Skeletal muscle tissue (tissue), 4 donors: ENCODE results near the gene DENND4C. TPM values are rescaled to one million over a fixed set of nuclear protein-coding genes. Genes with fewer than 3 reads are reported as not detected.
"Not testable (repeated sequence)": the region's sequence is repeated elsewhere in the genome, so short reads cannot be mapped to it uniquely, and the experiment has no call there.

Experiments
- H3K27ac ChIP-seq: one replicate; pipeline ENCODE4 v1.7.0; 2013; ENCODE audit warnings: mild to moderate bottlenecking, low read depth, low read length, inconsistent platforms
- H3K27me3 ChIP-seq, 3 donors: one replicate each; pipeline ENCODE4 v1.7.0; 2013; ENCODE audit warnings: low read length in 3 of 3; ENCODE audit not compliant: control insufficient read depth in 3 of 3, insufficient read depth in 3 of 3
- H3K36me3 ChIP-seq, 3 donors: one replicate each; pipeline ENCODE4 v1.7.0; 2013; ENCODE audit warnings: low read length in 3 of 3; ENCODE audit not compliant: control insufficient read depth in 3 of 3, insufficient read depth in 3 of 3
- H3K4me1 ChIP-seq, 3 donors: one replicate each; pipeline ENCODE4 v1.7.0; 2013; ENCODE audit warnings: low read length in 3 of 3, mild to moderate bottlenecking in 3 of 3; ENCODE audit not compliant: control insufficient read depth in 3 of 3, insufficient read depth in 3 of 3
- H3K4me3 ChIP-seq, 3 donors: one replicate each; pipeline ENCODE4 v1.7.0; 2013; ENCODE audit warnings: low read length in 3 of 3
- H3K9ac ChIP-seq, 3 donors: one replicate each; pipeline ENCODE4 v1.7.0; 2013; ENCODE audit warnings: low read length in 3 of 3, mild to moderate bottlenecking in 3 of 3, moderate library complexity in 2 of 3, low read depth in 1 of 3
- H3K9me3 ChIP-seq, 3 donors: one replicate each; pipeline ENCODE4 v1.7.0; 2013; ENCODE audit warnings: low read length in 3 of 3; ENCODE audit not compliant: control insufficient read depth in 3 of 3
- total RNA-seq: library from RNA; depleted of rRNA; stranded (reverse); fragments of >200 nt; gene quantifications from one replicate; pipeline ENCODE4 v1.2.3, GENCODE V29; 2014
- donor health status: Osteomylitis.

DENND4C gene
- total RNA-seq, 1 donor from 2014 or later, result 74.6 TPM

GRCh38 chr9:19255821-19256220 is 25.3 kb downstream of the DENND4C start:
- H3K9ac ChIP-seq, result no peak overlapping the region
- H3K27ac ChIP-seq, result no peak overlapping the region
- H3K9me3 ChIP-seq, result no peaks in the 10 kb centered on the region
- H3K27me3 ChIP-seq, result no peaks in the 10 kb centered on the region
- H3K4me1 ChIP-seq, result peaks cover 2 to 10% (median 2%) of the 10 kb centered on the region in 3 donors
- H3K36me3 ChIP-seq, result no peaks in the 10 kb centered on the region
- H3K4me3 ChIP-seq, result no peak overlapping the region

GRCh38 chr9:19259665-19260255 is 29.3 kb downstream of the DENND4C start:
- not testable (repeated sequence) for H3K9me3 ChIP-seq, H3K4me3 ChIP-seq, H3K4me1 ChIP-seq, H3K27ac ChIP-seq, H3K27me3 ChIP-seq, H3K9ac ChIP-seq, H3K36me3 ChIP-seq

- H3K36me3 ChIP-seq, H3K27me3 ChIP-seq: not testable (repeated sequence)
Measured at GRCh38 chr9:19265602-19266001, 35.1 kb downstream of the DENND4C start.

GRCh38 chr9:19266778-19267384 is 36.4 kb downstream of the DENND4C start:
- H3K9me3 ChIP-seq, H3K4me3 ChIP-seq, H3K36me3 ChIP-seq, H3K27ac ChIP-seq, H3K4me1 ChIP-seq, H3K9ac ChIP-seq, H3K27me3 ChIP-seq: not testable (repeated sequence)

More at GRCh38 chr9:19265602-19266001, 35.1 kb downstream of the DENND4C start:
- H3K4me3 ChIP-seq, H3K27ac ChIP-seq, H3K9me3 ChIP-seq, H3K4me1 ChIP-seq, H3K9ac ChIP-seq: not testable (repeated sequence)

GRCh38 chr9:19269582-19269981 is 39.1 kb downstream of the DENND4C start:
- Histone ChIP-seq H3K4me1 (peaks cover 0 to 4% (median 3%) of the 10 kb centered on the region in 3 donors), H3K9ac (no peak overlapping the region), H3K36me3 (peaks cover 0 to 2% (median 0%) of the 10 kb centered on the region in 3 donors), H3K27ac (no peak overlapping the region), H3K4me3 (no peak overlapping the region), H3K9me3 (no peaks in the 10 kb centered on the region), H3K27me3 (no peaks in the 10 kb centered on the region)

GRCh38 chr9:19270421-19270949 is 40.0 kb downstream of the DENND4C start:
- Histone ChIP-seq H3K4me3 (no peak overlapping the region), H3K9ac (no peak overlapping the region), H3K27ac (no peak overlapping the region), H3K9me3 (no peaks in the 10 kb centered on the region), H3K4me1 (peaks cover 0 to 4% (median 3%) of the 10 kb centered on the region in 3 donors), H3K36me3 (peaks cover 0 to 2% (median 0%) of the 10 kb centered on the region in 3 donors), H3K27me3 (no peaks in the 10 kb centered on the region)

GRCh38 chr9:19271081-19271480 is 40.6 kb downstream of the DENND4C start:
- Histone ChIP-seq H3K9me3 (no peaks in the 10 kb centered on the region), H3K9ac (no peak overlapping the region), H3K4me1 (peaks cover 0 to 4% (median 3%) of the 10 kb centered on the region in 3 donors), H3K36me3 (peaks cover 0 to 2% (median 0%) of the 10 kb centered on the region in 3 donors), H3K27me3 (no peaks in the 10 kb centered on the region), H3K4me3 (no peak overlapping the region), H3K27ac (no peak overlapping the region)

- no peaks in the 10 kb centered on the region for H3K27me3 ChIP-seq
- H3K9me3 ChIP-seq, result no peaks in the 10 kb centered on the region
- H3K27ac ChIP-seq, result no peak overlapping the region
- no peak overlapping the region for H3K4me3 ChIP-seq
- no peak overlapping the region for H3K9ac ChIP-seq
- H3K4me1 ChIP-seq, result no peaks in the 10 kb centered on the region
- H3K36me3 ChIP-seq, result no peaks in the 10 kb centered on the region
Measured at GRCh38 chr9:19281801-19282200, 51.3 kb downstream of the DENND4C start.

GRCh38 chr9:19283072-19283710 is 52.7 kb downstream of the DENND4C start:
- H3K36me3 ChIP-seq, result no peaks in the 10 kb centered on the region
- H3K9ac ChIP-seq, result no peak overlapping the region
- no peak overlapping the region for H3K4me3 ChIP-seq
- H3K9me3 ChIP-seq, result no peaks in the 10 kb centered on the region
- H3K27ac ChIP-seq, result no peak overlapping the region
- no peaks in the 10 kb centered on the region for H3K4me1 ChIP-seq
- no peaks in the 10 kb centered on the region for H3K27me3 ChIP-seq

- Histone ChIP-seq H3K4me3 (no peak overlapping the region), H3K9me3 (no peaks in the 10 kb centered on the region), H3K36me3 (no peaks in the 10 kb centered on the region), H3K4me1 (no peaks in the 10 kb centered on the region), H3K27ac (no peak overlapping the region), H3K9ac (no peak overlapping the region), H3K27me3 (no peaks in the 10 kb centered on the region)
Measured at GRCh38 chr9:19284729-19285128, 54.2 kb downstream of the DENND4C start.
